Gastroesophageal sphincter (tissue), 3 donors: Measurements from ENCODE around the gene GRAMD2B.

Source experiments
- POLR2A ChIP-seq, 2 donors: fragments of 450-650 bp; IDR thresholded peaks; one replicate each; pipeline ENCODE4 v1.6.1; 2017; ENCODE audit warnings: antibody characterized with exemption in 2 of 2, mild to moderate bottlenecking in 2 of 2, moderate library complexity in 1 of 2
- TF ChIP-seq, protein P1 (sequence below), 4 experiments: fragments of 200-600 bp in 2 of 4; fragments of 450-650 bp in 2 of 4; sonication (generic) in 1 of 4; IDR thresholded peaks; one replicate each; pipeline ENCODE4 v1.5.1; 2017 to 2019; ENCODE audit warnings: antibody characterized with exemption in 4 of 4, mild to moderate bottlenecking in 2 of 4, moderate library complexity in 2 of 4

DNA sequence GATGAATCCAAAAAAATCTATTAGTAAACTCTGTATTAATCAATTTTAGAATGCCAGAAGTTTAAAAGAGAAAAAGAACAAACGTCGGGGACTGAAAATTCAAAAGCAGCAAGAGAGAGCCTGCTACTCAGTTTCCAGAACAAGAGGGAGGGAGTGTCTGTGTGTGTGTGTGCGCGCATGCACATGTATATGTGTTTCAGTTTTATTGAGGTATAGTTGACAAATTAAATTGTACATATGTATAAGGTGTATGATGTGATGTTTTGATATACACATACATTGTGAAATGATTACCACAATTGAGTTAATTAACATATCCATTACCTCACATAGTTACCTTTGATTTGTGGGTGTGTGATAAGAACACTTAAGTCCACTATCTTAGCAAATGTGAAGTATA is 27.6 kb upstream of the GRAMD2B start:
- TF ChIP-seq POLR2A (IDR thresholded peaks at IDR 0.05): no peak
- TF ChIP-seq, protein P1, sequence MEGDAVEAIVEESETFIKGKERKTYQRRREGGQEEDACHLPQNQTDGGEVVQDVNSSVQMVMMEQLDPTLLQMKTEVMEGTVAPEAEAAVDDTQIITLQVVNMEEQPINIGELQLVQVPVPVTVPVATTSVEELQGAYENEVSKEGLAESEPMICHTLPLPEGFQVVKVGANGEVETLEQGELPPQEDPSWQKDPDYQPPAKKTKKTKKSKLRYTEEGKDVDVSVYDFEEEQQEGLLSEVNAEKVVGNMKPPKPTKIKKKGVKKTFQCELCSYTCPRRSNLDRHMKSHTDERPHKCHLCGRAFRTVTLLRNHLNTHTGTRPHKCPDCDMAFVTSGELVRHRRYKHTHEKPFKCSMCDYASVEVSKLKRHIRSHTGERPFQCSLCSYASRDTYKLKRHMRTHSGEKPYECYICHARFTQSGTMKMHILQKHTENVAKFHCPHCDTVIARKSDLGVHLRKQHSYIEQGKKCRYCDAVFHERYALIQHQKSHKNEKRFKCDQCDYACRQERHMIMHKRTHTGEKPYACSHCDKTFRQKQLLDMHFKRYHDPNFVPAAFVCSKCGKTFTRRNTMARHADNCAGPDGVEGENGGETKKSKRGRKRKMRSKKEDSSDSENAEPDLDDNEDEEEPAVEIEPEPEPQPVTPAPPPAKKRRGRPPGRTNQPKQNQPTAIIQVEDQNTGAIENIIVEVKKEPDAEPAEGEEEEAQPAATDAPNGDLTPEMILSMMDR (IDR thresholded peaks at IDR 0.05): no peak
